ENCODE data around the gene C8B.

GRCh38 chr1:56993475-56993874 is 27.7 kb upstream of the C8B start:
- TF ChIP-seq ZNF384 (IDR thresholded peaks at IDR 0.05; ENCODE audit: low read depth, low read length) (no peak), CTCF (IDR thresholded peaks at IDR 0.05 in 2 of 3, conservative IDR thresholded peaks at IDR 0.05 in 1 of 3; ENCODE audit: insufficient read depth in 2 of 3, low read depth in 1 of 3, low read length in 3 of 3) (no peak), GABPB1 (CRISPR knock-in tag; IDR thresholded peaks at IDR 0.05) (no peak), TARDBP (IDR thresholded peaks at IDR 0.05) (no peak), SPI1 (IDR thresholded peaks at IDR 0.05; ENCODE audit: borderline replicate concordance, low read depth, low read length) (no peak), E2F4 (CRISPR knock-in tag; IDR thresholded peaks at IDR 0.05; ENCODE audit: low read depth) (no peak), EP300 (IDR thresholded peaks at IDR 0.05; ENCODE audit: low read length) (no peak), ATF2 (CRISPR knock-in tag; IDR thresholded peaks at IDR 0.05) (no peak), BRD4 (IDR thresholded peaks at IDR 0.05) (no peak), TEAD4 (IDR thresholded peaks at IDR 0.05; ENCODE audit: low read length) (no peak), TEAD4 (CRISPR knock-in tag; IDR thresholded peaks at IDR 0.05; ENCODE audit: borderline replicate concordance) (no peak), NELFE (IDR thresholded peaks at IDR 0.05; ENCODE audit: insufficient read depth, insufficient read length) (no peak), EHMT2 (IDR thresholded peaks at IDR 0.05) (no peak), EGR1 (conservative IDR thresholded peaks at IDR 0.05) (no peak)
